Stimulated activated CD4-positive, alpha-beta T cell treated with anti-CD3 and anti-CD28 coated beads, Interleukin-2, amount 100 ng/mL, for 48 hours (primary cell): ENCODE measurements around the gene TRIM50.
"Not testable (repeated sequence)": the region's sequence is repeated elsewhere in the genome, so short reads cannot be mapped to it uniquely, and the experiment has no call there.

ENCODE experiments used
- DNase-seq, 2 donors: peaks; one replicate each; pipeline ENCODE4 v3.0.0-alpha.2; 2020

Gene TRIM50

DNA sequence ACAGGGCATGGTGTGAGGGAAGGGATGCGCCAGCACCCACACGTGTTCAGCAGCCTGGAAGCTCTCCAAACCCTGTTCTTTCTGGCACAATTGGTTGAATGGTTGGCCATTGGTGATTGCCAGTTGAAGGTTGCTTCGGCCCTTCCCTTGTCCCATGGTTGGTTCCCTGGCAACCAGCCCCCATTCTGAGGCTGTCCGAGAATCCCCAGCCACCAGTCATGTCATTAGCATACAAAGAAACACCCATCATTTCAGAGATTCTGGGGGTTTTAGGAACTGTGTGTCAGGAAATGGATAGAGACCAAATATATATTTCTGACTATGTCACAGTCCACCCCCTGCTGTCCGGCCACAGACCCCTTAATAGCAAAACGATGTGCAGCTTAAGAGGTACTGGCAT, 21.9 kb upstream of the TRIM50 start:
- no peak for DNase-seq

DNA sequence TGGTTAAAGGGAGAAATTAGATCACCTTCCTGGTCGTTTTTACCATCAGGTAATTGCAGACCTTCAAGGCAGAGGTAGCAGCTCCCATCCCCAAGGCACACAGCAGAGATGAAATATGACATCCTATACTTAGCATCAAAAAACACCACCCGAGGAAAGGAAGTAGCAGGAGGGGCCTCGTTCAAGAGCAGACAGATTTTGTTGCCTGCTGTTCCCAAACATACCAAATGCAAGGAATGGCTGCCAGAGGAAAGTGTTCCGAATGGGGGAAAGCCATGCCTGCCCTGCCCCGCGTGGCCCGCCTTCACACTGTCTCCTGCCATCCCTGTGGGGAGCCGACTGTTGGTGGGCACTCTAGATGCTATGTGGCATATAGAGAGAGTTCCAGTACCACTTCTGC, 18.1 kb upstream of the TRIM50 start:
- DNase-seq = no peak

DNA sequence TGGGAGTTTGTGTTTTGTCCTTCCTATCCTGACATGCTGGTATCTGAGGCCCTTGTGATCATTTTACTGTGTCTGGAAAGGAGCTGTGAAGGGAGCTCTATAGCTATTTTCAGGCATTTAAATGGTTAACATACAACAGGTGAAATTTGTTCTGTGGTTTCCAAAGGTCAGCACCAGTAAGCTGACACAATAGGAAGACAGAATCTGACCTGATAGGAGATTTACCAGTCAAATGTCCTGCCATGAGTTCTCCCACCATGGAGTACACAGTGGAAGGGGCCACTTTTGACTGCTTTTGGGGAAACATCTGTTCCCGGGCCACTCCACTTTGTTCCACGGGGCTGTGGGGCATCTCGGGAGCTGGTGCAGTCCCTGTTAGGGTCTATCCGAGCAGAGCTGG, 17.7 kb upstream of the TRIM50 start:
- no peak for DNase-seq

DNA sequence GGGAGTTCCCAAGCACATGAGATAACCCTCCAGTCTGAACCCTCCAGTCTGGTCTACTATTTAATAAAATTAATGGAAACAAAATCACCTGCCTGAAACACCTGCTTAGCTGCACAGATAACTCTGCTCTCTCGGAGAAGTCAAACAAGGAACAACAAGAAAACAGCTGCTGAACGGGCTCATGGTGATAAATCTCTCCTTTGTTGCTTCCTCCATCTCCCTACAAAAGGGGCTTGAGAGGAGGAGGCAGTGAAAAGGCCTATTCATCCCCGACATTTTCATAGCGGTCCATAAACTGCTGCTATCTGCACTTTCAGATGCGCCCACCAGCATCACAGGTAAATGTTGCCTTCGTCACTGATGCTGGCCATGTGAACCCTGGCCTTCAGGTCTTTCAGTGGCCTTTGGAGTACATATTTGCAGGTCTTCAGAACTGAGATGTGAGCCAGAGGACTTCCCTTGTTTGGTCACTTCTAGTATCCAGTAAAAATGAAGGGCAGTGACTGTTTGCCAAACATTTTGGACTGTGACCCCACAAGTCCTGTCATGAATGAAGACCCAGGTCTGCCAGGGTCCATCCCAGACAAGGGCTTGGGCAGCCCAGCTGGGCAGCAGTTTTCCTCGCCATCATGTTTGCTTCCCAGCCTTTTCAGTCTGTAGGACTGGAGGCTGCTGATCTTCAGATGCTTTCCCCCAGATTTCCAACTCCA, 15.9 kb upstream of the TRIM50 start:
- DNase-seq = no peak

DNA sequence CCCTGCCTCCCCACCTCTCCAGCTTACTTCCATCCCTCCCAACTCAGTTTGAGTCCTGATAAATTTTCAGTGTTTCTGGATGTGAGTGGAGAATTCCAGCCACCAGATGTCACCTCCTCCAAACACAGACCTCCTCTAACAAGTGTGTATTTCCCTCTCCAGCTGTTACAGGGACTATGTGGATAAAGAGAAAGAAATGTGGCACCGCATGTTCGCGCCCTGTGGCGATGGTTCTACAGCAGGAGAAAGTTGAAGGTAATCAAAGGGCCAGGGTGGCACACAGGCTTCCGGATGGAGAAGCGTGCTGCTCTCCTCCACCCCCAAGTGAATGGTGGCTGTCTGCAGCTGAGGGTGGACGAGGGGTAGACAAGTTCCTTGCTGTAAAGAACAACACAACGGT, 14.8 kb upstream of the TRIM50 start:
- no peak for DNase-seq

DNA sequence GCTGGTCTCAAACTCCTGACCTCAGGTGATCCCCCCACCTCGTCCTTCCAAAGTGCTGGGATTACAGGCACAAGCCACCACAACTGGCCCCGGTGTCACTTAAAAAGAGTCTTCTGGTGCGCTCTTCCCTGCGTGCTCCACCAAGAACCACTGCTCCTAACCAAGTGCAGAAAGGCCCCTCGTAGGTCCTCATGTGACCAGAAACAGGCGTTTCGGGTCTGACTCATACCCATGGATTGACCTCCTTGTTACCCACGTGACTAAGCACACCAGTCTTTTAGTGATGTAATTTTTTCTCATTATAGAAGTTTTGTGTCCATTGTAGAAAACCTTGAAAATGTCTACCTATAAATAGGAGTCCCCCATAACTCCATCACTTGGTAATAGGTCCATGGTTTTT, 14.0 kb upstream of the TRIM50 start:
- DNase-seq = no peak

DNA sequence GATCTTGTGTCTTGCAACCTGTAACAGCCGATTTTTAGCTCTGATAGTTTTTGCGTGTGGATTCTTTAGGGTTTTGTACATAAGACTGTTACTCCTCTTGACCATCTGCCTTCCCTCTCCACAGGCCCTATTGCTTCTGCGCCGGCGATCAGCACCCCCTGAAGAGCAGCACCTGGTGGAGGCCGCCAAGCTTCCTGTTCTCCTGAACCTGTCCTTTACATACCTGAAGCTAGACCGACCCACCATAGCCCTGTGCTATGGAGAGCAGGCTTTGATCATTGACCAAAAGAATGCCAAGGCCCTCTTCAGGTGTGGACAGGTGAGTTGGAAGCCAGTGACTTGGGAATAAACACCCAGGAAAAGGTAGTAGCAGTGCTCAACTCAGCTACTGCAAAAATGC, 12.6 kb upstream of the TRIM50 start:
- DNase-seq = no peak

DNA sequence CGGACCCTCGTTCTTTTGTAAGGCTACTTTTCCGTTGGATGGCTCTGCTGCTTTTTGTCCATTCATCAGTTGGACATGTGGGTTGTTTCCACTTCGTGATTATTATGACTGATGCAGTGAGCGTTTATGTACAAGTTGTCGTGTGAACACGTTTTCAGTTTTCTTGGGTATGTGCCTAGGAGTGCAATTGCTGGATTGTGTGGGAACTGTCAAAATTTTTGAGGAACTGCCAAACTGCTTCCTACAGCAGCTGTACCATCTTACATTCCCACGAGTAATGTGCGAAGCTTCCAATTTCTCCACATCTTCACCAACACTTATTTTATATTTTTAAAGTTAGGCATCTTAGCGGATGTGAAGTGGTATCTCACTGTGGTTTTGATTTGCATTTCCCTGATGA, 10.4 kb upstream of the TRIM50 start:
- no peak for DNase-seq

DNA sequence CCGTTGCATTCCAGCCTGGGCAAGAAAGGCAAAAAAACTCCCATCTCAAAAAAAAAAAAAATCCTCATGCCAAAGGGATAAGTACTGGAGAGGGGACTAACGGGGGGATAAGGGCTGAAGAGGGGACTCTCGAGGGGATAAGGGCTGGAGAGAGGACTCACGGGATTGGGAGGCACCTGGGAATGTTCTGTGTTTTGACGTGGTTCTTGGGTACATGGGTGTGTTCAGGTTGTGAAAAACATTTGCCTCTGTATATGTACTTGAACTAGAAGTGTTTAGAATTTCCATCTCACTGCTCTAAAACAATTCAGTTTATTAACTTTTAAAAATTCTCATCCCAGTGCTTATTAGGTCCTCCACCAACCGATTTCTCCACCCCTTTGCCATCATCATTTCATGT, 4.6 kb upstream of the TRIM50 start:
- no peak for DNase-seq

DNA sequence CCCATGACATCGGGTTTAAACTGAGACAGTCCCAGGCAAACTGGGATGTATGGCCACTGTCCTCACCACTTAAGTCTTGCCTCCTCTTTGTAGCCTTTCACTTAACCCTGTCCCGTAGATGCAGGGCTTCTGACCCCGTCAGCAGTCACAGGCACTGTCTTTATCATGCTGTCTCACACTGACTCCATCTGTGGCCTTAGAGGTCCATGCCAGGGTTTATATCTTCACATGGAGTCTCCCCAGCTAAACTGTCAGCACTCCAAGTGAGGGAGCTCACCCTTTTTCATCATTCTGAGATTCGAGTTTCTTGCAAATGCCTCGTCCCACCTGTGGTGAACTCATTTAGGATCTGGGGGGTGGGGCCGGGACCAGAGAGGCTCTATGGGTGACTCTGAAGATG, 2.9 kb upstream of the TRIM50 start:
- no peak for DNase-seq

DNA sequence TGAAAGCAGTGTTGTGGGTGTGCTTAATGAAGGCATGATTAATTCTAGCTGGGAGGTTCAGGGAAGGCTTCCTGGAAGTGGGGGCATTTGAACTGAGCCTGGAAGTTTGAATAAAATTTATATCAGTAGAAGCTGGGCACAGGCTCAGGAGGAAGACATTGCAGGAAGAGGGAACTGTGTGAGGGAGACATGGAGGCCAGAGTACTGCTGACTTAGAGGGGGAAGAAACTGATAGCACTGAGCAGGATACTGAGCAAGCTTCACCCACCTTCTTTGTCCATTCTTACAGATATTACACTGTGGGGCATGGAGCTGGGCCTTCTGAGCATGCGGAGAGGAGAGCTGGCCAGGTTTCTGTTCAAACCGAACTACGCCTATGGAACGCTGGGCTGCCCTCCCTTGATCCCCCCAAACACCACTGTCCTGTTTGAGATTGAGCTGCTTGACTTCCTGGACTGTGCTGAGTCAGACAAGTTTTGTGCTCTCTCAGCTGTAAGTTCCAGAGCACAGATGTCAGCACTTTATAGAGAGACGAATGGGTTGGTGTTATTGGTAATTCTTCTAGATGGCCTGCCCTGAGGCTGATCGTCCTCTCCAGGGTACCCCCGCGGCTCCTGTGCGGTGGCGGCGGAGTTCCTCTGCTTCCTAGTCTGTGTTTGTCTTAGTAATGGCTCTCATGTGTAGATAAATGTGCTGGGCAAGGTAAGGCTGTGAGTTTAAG, 2.1 kb upstream of the TRIM50 start:
- no peak for DNase-seq

DNA sequence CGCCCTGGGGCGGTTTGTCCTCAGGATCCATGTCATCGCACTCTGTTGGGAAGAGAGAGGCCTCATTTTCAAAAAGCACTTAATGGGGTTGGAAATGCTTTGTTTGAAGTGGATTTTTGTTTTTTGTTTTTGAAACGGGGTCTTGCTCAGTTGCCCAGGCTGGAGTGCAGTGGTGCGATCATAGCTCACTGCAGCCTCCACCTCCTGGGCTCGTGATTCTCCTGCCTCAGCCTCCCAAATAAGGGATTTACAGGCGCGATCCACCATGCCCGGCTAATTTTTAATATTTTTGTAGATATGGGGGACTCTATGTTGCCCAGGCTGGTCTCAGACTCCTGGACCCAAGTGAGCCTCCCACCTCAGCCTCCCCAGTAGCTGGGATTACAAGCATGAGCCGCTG, 814 bp upstream of the TRIM50 start:
- no peak for DNase-seq

DNA sequence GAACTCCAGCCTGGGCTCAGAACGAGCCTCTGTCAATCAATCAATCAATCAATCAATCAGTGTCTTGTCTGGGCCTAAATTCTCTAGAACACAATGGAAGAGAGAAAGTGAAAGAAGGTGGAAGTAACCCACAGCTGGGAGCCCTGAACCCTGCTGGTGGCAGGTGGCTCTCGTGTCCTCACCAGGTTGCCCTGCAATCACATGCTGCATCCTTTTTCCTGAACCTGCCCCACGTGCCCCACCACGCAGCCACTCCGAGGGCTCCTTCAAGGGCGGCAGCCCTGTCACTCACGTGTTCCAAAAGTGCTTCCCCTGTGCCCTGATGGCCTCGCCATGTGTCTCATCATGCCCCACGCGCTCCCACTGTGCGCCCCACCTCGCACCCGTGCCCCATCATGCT, 433 bp downstream of the TRIM50 start:
- not testable (repeated sequence) for DNase-seq

DNA sequence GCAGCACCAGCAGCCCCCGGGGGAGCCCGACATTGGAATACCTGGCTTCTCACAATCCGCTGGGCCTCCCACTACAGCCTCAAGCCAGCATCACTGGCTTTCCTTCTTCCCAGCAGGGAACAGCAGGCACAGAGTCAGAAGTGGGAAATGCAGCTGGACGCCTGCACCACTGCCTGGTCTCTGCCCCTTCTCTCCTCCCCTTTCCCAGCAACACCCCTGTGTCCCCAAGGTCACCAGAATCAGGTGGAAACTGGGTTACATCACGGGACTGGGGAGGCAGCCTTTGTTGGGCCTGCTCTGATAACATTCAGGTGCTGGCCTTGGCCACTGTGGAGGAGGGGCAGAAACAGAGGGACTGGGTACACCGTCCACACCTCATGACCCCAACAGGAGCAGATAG, 2.5 kb downstream of the TRIM50 start:
- not testable (repeated sequence) for DNase-seq

DNA sequence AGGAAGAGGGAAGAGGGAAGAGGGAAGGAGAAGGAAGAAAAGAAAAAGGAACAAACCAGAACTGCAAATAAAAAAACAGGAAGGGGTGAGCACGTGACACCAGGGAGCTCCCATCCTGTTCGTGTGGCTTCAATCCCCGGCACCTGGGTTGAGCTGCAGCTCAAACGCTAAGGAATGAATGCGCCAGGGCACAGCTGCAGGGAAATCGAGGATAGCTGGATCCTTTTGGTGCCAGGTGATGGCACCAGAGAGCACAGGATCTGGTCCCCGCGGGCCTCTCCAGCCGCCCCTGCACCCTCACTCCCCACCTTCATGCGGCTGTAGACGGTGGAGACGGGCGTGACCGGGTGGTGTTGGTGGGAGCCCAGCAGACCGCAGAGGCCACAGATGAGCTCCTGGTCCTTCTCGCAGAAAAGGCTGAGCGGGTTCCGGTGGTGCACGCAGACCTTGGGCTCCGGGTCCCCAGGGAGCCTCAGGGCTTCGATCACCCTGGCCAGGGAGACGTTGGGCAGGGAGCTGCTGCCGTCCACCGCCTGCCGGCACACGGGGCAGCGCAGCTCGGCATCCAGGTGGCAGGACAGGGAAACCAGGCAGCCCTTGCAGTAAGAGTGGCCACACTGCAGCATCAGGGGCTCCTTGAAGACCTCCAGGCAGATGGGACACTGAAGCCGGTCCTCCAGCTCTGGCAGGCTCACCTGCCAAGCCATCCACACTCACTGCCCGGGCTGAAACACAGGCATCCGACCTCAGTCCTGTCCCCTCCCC, 3.6 kb downstream of the TRIM50 start:
- DNase-seq = peak; percentile 32 to 51

DNA sequence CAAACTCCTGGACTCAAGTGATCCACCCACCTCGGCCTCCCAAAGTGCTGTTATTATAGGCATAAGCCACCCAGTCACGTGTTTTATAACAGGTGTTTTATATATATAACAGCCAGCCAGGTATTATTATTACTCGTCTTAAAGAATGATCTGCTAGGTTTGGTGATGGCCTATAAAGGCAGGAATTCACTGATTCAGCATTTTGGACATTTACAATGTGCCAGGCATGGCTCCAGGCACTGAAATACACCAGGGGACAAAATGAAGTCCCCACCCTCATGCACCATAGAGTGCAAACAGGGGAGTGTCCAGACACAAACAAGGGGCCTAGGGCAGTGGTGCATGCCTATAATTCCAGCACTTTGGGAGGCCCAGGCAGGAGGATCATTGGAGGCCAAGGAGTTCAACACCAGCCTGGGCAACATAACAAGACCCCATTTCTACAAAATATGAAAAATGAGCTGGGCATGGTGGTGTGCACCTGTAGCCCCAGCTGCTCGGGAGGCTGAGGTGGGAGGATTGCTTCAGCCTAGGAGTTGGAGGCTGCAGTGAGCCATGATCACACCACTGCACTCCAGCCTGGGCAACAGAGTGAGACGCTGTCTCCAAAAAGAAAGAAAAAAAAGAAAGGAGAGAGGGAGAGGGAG, 4.3 kb downstream of the TRIM50 start:
- DNase-seq = not testable (repeated sequence)

DNA sequence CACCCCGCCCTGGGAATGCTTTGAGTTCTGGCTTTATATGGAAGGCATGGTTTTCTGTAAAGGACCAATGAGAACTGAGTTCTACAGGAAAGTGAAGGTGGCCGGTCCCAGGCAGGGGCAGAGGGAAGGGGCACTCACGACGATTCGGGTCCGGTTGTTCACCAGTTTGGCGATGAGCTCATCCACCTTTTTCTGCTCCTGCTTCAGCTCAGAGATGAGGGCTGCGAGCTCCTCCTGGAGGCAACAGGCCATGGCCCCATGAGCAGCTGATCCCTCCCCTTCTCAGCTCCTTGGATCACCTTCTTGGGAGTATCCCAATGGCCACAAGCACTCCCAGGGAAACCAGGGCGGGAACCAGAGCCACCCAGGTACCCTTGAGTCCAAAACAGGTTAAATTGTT, 7.9 kb downstream of the TRIM50 start:
- DNase-seq = not testable (repeated sequence)

DNA sequence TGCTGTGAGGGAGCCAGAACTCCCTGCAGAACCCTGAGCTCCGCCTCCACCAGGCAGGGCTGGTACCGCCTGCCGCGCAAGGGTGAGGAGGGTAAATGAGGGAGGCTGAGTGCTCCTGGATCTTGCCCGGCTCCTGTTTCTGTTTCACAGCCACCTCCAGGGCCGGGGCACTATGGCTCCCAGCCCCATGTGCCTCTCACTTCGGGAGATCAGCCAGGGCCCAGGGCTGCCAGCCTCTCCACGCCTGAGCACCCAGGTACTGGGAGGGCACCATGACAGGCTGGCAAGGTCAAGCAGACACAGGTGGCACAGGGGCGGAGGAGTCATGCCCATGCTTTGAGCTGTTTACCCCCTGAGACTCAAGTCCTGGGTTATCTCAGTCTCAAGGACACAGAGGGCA, 8.3 kb downstream of the TRIM50 start:
- not testable (repeated sequence) for DNase-seq

DNA sequence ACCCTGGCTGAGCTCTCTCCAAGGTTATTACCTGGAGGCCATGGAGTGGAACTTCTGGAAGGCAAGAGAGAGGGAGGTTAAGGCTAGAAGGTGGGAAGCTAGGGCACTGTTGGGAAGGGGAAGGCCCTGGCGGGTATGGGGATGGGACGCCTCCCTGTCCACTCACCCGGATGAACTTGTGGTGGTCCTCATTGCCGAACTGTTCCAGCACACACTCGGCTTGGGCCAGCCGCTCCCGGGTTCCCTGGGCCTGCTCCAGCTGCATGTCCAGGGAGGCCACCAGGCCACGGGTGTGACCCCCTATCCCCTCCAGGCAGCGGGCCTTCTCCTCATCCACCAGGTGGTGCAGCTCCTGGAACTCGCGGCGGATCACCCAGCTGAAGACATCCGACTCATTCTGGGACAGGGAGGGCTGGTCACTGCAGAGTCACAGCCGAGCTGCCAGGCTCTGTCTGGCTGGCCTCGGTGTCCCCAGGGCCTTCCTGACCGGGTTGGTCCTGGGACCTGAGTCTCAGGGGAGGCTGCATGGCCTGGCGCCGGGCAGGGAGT, 9.2 kb downstream of the TRIM50 start:
- DNase-seq = not testable (repeated sequence)

DNA sequence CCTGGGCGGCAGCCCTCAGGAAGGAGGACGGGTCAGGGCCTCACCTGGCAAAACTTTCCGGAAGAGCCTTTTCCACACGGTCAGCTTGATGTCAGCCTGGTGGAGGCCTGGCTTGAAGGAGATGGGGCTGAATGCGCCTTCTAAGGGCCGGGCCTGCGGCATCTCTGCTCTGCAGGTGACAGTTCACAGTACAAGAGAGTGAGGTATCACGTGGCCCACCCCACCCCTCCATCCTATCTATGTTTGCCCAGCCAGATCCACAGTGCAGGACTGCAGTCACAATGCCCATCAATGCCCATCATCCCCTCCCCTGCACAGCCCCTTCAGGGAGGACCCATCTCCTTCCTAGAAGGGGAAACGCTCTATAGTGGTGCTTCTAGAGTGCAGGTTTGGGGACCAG, 11.4 kb downstream of the TRIM50 start:
- no peak for DNase-seq

DNA sequence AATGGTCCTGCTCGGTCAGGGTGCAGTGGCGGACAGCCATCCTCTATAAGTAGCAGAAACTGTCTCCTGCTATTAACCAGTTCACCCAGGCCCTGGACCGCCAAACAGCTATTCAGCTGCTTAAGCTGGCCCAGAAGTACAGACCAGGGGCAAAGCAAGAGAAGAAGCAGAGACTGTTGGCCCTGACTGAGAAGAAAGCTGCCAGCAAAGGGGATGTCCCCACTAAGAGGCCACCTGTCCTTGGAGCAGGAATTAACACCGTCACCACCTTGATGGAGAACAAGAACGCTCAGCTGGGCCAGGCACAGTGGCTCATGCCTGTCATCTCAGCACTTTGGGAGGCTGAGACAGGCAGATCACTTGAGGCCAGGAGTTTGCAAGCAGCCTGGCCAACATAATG, 13.6 kb downstream of the TRIM50 start:
- no peak for DNase-seq

DNA sequence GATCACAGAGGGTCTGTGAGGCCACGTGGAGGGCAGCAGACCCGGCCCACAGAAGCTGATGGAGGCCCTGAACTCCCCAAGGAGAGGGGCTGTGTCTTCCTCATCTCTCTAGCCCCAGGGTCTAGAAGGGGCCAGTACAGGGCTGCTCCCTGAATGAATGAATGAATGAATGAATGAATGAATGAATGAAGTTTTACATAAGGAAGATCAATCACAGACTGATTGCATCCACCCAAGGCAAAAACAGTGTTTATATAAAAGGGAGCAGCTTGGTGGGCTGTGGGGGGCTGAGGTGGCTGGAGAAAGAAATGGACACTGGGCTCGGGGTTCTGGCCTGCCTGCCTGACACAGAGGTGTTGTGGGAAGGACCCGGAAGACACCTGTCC, 14.4 kb downstream of the TRIM50 start:
- DNase-seq = no peak

DNA sequence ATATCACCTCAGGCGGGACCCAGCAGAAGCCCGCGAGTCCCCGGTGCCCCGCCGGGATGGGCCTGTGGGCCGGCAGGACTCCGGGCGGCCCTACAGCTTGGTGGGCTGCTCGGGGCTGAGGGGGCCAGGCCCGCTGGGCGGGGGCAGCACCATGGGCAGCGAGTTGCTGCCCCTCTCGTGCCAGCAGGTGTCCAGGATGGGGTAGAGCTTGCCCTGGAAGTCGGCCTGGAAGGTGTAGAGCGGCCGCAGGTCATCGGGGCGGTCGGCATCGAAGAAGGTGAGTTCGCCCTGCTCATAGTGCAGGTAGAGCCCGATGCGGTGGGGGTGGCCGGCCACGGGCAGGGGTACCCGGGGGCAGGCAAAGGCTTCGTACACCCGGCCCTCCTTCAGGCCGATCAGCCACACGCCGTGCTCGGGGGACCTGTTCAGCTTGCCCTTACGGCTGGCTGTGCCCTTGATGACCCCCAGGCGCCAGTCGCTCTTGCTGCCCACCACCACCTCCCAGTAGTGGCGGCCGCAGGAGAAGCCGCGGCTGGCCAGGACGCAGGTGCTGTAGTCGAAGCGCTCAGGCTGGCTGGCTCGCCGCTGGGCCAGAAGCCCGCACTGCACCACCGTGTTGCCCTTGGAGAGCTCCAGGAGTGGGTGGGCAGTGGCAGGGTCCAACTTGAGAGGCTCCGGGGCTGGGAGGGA, 14.9 kb downstream of the TRIM50 start:
- no peak for DNase-seq
